HG03135 (cell line): ENCODE measurements around the gene C4orf36.
"Not testable (repeated sequence)": the region's sequence is repeated elsewhere in the genome, so short reads cannot be mapped to it uniquely, and the experiment has no call there.

Experiments
- ATAC-seq: cut with Tn5 transposase; IDR thresholded peaks from one replicate; pipeline ENCODE4 v1.9.1; 2021; ENCODE audit warnings: mild to moderate bottlenecking, moderate library complexity; ENCODE audit not compliant: unreplicated experiment

C4orf36 gene

DNA sequence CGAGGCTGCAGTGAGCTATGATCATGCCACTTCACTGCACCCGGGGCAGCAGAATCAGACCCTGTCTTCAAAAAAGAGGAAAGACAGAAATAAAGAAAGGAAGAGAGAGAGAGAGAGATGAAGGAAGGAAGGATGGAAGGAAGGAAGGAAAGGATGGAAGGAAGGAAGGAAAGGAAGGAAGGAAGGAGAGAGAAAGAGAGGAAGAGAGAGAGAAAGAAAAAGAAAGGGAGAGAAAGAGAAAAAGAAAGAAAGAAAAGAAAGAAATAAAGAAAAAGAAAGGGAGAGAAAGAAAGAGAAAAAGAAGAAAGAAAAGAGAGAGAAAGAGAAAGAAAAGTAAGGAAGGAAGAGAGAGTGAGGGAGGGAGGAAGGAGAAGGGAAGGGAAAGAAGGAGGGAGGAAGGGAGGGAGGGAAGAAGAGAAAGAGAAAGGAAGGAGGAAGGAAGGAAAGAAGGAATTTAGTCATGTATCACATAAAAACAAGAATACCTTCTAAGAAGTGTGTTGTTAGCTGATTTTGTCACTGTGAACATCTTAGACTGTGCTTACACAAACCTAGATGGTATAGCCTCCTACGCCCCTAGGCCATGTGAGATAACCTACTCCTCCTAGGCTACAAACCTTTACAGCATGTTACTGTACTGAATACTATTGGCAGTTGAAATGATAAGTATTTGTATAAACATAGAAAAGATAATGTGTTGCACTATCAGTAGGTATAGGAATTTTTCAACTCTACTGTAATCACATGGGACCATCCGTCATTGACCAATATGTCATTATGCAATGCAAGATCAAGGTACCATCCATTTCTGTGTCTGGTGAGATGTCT is 25.2 kb upstream of the C4orf36 start:
- ATAC-seq = no peak

DNA sequence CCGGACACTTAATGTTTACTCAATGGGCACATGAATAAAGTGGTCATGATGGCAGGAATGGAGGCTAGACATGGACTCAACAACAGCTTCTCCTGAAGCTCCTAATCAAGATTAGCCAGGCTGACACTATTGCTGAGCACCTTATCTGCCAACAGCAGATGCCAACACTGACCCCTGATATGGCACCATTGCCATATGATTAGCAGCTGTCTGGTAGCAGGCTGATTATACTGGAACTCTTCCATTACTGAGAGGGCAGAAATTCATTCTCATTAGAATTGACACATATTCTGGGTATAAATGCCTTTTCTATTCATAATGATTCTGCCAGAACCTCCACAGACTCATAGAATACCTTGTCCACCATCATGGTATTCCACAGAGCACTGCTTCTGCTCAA is 24.2 kb upstream of the C4orf36 start:
- ATAC-seq = no peak

DNA sequence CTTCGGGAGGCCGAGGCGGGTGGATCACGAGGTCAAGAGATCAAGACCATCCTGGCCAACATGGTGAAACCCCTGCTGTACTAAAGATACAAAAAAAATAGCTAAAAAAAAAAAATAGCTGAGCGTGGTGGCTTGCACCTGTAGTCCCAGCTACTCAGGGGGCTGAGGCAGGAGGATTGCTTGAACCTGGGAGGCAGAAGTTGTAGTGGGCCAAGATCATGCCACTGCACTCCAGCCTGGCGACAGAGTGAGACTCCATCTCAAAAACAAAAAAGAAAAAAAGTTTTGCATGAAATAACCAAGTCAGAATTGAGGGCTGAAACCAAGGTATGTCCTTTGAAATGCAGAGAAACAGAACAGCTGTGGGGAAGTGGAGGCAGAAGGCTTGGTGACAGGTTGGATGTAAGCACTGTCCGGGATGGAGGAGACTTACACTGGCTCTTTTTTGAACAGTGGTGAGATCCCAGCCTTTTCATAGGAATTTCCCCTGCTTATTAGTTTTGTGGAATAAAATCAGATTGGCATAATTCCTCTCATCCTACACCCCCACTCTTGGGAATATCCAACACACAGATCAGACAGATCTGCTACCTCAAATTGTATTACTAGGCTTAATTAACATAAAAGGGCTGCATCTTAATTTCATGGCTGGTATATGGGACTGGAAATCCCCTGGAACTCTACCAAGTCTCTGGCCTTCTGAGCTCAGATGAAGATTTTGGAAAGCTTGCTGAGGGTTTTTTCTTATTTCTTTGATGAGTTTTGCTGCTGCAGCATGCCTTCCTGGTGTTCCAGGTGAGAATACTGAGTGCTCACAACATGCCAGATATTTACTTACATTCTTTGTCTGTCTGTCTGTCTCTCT is 18.8 kb upstream of the C4orf36 start:
- ATAC-seq = no peak

DNA sequence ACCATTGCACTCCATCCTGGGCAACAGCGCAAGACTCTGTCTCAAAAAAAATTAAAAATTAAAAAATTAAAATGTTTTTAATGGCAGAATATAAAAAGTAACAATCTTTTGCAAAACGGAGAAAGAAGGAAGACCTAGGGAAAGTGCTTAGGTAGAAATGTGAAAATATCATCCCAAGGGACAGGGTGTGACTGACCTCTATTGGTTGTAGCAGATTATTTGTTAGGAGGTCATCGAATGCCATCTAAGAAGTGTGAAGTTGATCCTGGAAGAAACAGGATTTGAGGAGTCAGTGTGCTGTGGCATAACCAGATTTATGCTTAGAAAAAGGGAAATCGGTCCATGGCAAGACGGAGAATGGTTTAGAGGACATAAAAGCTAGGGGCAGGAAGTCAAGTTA is 18.1 kb upstream of the C4orf36 start:
- ATAC-seq = no peak

DNA sequence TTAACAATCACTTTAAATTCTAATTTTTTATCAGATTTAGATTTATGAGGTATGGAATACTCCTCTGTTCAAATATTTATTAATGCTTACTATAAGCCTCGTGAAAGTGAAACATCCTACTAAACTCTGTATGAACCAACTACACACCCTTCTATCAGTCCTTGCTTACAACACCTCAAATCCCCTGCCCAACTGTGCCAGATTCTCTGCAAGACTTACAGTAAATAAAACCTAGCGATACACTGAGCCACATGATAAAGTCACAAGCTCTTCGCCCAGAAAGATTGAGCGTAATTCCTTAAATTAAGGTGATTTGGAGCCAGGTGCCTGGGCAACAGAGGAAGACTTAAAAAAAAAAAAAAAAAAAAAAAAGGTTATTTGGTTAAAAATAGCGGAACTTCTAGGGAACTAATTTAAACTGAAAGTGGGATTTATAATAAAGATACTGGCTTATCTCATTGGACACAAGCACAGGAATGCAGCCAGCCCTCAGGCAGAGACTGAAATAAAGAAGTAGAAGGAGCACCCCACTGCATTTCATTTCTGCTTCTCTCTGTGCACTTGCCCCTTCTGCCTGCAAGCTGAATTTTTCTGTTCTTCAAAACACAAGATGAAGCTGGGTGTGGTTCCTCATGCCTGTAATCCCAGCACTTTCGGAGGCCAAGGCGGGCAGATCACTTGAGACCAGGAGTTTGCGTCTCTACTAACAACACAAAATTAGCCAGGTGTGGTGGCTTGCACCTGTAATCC is 17.5 kb upstream of the C4orf36 start:
- no peak for ATAC-seq

DNA sequence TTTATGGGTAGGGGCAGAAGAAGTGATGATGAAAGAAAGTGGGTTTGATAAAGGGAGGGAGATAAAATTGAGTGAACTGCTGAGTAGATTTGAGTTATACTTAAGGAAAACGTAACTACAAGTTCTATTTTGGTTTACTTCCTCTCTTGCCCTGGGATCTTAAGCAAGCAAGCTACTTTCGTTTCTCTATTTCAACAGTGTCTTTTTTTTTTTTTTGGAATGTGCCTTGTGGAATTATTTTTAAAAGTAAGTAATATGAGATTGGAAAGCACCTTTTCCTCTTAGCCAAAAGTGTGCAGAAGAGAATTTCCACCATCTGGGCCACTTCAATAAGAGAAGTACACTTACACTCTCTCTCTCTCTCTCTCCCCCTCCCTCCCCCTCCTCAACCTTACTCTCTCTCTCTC is 16.0 kb upstream of the C4orf36 start:
- ATAC-seq = no peak

DNA sequence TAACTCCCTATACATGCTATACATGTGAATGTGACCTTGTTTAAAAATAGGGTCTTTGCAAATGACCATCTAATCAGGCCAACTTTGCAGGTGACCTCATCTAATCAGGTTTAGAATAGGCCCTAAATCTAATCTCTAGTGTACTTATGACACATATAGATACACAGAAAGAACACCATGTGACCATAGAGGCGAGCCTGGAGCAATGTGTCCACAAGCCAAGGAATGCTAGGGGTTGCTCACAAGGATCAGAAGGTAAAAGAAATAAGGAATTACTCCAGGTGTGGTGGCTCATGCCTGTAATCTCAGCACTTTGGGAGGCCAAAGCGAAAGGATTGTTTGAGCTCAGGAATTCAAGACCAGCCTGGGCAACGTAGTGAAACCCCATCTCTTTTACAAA is 9.6 kb upstream of the C4orf36 start:
- no peak for ATAC-seq

DNA sequence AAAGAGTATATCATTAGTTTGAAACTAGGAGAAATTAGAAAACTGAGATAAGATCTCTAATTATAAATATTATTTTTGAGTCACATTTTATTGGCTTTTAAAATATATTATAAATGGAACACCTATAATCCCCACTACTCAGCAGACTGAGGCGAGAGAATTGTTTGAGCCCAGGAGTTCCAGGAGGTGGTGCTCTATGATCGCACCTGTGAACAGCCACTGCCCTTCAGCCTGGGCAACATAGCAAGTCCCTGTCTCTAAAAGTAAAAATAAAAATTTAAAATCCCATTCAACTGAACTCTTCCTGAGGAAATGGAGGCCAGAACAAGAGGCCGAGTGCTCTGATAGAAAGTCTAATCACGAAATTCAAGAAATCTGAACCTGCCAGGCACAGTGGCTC is 6.3 kb upstream of the C4orf36 start:
- no peak for ATAC-seq

DNA sequence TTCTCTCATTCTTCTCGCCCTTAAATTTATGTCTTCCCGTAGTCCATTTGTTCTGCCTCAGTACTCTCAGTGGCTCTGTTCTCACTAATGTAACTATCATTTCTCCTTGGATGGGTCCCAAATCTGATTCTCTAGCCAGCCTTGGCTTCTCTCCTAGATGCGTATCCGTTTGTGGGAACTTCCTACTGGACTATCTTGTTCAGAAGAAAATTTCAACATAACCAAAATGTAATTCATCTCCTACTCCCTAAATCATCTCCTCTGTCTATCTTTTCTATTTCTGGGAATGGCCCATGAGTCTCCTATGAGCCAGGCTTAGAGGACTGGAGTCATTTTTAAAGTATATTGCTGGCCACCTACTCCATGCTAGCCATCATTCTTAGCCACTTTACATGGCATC is 4.4 kb upstream of the C4orf36 start:
- no peak for ATAC-seq

DNA sequence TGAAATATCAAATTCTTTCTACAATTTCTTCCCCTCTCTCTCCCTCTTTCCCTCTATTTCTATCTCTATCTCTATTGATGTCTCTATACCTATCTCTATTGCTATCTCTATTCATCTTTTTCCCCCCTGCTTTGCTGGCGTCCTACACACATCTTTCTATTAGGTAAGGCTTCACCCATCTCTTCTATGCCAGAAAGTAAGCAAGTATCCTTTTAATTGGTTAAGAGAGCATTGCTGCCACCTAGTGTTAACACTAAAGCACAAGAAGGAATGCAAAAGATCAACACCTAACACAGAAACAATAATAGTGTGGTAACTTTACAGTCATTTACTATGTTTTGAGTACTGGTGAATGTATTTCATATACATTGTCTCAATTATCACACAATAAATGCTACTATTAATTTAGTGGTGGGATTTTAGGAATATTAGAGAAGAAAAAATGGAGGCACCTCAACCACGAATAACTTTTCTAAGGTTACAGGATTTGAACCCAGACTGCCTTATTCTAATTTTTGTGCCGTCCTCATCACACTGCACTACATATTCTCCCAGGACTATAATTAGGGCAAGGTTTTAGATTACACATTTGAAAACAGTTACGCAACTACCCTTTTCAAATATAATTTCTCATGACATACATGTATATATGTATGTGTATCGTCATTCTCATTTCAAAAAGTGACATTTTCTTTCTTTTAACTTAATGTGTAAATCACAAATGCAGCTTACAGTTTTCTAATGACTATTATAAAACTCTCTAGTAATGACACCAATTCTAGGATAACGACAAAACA is 3.7 kb upstream of the C4orf36 start:
- ATAC-seq = peak; percentile 47

DNA sequence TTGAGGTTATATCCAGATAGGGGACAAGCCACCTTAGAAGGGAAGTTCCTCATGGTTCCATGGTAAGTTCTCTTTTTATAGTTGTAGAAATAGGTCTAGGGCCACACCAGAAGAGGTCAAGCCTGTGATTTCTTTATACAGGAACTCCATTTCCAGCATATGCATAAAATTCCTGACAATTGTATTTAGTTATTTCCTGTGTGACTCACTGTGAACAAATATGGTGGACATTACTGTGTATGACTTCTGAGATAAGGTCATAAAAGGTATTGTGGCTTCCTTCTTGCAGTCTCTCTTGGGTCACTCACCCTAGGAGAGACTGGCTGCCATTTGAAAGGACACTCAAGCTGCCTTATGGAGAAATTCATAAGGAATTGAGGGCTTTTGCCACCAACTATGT is 2.2 kb upstream of the C4orf36 start:
- no peak for ATAC-seq

DNA sequence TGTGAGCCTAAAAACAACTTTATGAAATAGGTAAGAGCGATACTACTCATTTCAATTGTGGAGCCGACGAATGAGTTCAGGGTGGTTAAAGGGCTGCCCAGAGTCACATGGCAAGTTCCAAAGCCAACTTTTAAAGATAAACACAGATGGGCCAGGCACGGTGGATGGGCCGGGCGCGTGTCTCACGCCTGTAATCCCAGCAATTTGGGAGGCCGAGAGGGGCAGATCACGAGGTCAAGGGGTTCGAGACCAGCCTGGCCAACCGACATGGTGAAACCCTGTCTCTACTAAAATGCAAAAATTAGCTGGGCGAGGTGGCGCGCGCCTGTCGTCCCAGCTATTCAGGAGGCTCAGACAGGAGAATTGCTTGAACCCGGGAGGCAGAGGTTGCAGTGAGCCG is 914 bp upstream of the C4orf36 start:
- no peak for ATAC-seq

DNA sequence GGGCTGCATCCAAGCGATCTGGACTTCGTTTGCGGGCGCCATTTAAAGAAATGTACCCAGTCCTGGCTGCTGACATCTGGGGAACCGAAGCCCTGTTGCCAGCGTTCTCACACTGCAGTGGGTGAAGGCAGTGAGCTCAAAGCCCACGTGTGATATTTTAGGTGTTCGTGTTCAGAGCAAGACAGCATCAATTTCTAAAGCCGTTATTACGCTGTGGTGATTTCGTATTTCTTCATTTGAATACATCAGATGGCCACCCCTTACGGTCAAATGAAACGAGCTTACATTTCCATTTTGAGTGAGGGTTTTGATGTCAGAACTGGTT is 376 bp upstream of the C4orf36 start:
- peak; percentile 8 for ATAC-seq

DNA sequence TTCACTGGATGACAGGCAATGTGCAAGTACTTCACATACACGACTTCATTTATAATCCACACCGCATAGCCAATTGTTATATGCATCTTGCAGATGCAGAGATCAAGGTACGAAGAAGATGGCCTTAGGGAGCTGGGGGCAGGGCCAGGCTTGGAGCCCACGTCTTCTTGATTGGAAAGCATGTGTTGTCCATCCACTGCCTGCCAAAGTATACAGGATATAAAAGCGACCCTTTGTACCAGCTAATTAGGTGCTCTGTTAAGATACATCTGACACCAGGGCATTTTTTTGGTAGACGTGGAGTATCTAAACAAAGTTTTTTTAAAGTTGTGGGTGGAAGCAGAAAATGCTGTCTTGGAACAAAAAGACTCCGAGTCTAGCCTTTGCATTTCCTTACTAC is 1.4 kb downstream of the C4orf36 start:
- no peak for ATAC-seq

DNA sequence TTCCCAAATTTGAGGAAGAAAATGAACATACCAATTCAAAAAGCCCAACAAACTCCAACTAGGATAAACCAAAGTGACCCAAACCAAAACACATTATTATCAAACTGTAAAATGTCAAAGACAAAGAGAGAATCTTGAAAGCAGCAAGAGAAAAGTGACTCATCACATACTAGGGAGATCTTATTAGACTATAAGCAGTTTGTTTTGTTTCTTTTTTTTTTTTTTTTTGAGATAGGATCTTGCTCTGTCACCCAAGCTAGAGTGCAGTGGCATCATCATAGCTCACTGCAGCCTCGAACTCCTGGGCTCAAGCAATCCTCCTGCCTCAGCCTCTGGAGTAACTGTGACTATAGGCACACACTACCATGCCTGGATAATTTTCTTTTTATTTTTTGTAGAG is 12.6 kb downstream of the C4orf36 start:
- ATAC-seq = no peak

DNA sequence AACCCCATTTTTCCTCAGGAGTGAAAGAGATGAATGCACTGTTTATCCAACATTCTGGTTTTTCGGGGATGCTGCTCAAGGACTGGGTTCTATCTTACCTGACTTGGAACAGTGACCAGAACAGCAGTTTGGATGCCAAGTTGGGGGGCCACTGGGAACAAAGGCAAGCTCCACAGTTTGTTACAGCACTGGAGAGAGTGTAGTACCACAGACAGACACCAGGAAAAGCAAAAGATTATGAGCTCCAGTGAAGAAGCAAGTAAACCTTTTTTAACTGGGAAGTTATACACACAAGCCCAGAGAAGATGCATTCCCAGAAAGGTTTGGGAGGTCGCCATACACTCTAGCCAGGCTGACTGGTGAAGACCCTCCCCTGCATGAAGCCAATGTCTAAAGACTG is 13.6 kb downstream of the C4orf36 start:
- ATAC-seq = no peak

DNA sequence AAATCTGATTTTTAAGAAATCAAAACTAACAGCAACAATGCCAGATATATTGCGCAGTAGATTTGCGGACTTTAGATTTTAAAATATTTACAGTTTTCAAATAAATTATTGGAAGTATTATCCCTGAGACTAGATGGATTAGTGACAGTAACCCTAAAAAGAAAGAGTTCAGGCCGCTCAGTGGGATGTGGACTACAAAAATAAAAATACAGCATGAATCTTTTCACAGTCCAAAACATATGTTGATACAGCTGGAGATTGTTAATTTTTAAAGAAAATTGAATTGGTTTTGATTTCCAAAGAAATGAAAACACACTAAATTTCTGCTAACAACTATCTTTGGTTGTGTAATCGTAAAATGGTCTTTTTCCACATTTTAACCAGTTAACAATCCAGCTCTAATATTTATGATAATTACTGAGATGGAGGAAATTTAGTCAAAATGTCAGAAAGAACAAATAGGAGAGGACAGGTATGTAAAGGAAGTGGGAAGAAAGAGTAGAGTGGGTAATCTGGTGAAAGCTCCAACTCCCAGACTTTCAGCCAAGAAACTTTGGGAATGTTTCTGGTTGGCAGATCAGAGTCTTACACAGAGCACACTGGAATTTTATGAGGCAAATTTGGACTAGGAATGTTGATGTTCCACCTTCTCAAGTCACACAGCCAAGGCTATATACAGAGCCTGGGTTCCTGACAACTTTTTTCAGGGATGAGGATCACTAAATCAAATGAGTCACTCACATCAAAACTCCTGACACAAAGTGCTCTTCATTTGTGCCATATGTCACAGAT is 15.1 kb downstream of the C4orf36 start:
- no peak for ATAC-seq

DNA sequence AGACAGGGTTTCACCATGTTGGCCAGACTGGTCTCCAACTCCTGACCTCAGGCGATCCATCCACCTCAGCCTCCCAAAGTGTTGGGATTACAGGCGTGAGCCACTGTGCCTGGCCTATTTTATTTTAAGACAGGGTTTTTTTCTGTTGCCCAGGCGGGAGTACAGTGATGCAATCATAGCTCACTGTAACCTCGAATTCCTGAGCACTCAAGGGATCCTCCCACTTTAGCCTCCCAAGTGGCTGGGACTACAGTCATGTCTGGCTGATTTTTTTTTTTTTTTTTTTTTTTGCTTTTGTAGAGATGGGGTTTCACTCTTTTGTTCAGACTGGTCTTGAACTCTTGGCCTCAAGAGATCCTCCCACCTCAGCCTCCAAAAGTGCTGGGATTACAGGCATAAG is 16.8 kb downstream of the C4orf36 start:
- ATAC-seq = not testable (repeated sequence)

DNA sequence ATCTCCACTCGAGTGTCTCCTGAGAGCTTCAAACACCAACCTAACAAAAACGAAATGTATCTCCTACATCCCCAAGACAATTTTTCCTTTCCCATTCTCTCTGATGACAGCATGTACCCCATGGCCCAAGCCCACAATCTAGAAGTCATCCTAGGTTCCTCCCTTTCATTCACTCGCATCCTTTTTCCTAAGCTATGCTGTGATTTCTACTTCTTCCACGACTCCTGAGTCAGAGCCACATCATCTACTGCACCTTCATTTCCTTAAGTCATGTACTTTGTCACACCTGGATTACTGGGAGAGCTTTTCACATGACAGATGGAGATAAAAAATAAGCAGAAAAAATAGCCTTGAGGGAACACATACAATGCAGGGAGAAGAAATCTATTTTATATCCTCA is 20.1 kb downstream of the C4orf36 start:
- no peak for ATAC-seq

DNA sequence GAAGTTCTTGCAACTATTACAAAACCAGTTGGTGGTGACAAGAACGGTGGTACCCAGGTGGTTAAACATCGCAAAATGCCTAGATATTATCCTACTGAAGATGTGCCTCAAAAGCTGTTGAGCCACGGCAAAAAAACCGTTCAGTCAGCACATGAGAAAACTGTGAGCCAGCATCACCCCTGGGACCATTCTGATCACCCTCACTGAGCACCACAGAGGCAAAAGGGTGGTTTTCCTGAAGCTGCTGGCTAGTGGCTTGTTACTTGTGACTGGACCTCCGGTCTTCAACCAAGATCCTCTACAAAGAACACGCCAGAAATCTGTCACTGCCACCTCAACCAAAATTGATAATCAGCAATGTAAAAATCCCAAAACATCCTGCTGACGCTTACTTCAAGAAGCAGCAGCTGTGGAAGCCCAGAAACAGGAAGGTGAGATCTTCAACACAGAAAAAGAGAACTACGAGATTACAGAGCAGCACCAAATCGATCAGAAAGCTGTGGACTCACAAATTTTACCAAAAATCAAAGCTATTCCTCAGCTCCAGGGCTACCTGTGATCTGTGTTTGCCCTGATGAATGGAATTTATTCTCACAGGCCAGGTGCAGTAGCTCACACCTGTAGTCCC is 21.7 kb downstream of the C4orf36 start:
- no peak for ATAC-seq
